GM18519 (cell line): ENCODE measurements around the gene RBMS1.

Source experiments
- ATAC-seq: cut with Tn5 transposase; IDR thresholded peaks from one replicate; pipeline ENCODE4 v1.9.1; 2021; ENCODE audit warnings: mild to moderate bottlenecking, moderate library complexity; ENCODE audit not compliant: unreplicated experiment, low FRiP score

Gene RBMS1

GRCh38 chr2:160267022-160267421 is 226.6 kb downstream of the RBMS1 start:
- no peak for ATAC-seq

- ATAC-seq = no peak
Observed at GRCh38 chr2:160266037-160266551, 227.5 kb downstream of the RBMS1 start.

- ATAC-seq = no peak
Observed at GRCh38 chr2:160264308-160264707, 229.3 kb downstream of the RBMS1 start.

- ATAC-seq = no peak
Observed at GRCh38 chr2:160261732-160262131, 231.9 kb downstream of the RBMS1 start.

GRCh38 chr2:160258492-160258805 is 235.2 kb downstream of the RBMS1 start:
- no peak for ATAC-seq

- no peak for ATAC-seq
Observed at GRCh38 chr2:160257743-160258491, 235.7 kb downstream of the RBMS1 start.

- ATAC-seq = no peak
Observed at GRCh38 chr2:160257041-160257742, 236.4 kb downstream of the RBMS1 start.

GRCh38 chr2:160256507-160256906 is 237.1 kb downstream of the RBMS1 start:
- no peak for ATAC-seq

- ATAC-seq = no peak
Observed at GRCh38 chr2:160255408-160255807, 238.2 kb downstream of the RBMS1 start.

GRCh38 chr2:160254189-160254762 is 239.3 kb downstream of the RBMS1 start:
- no peak for ATAC-seq

- no peak for ATAC-seq
Observed at GRCh38 chr2:160253440-160254188, 240.0 kb downstream of the RBMS1 start.

- ATAC-seq = no peak
Observed at GRCh38 chr2:160252900-160253299, 240.7 kb downstream of the RBMS1 start.

GRCh38 chr2:160252278-160252887 is 241.2 kb downstream of the RBMS1 start:
- ATAC-seq = no peak

- no peak for ATAC-seq
Observed at GRCh38 chr2:160251569-160251968, 242.0 kb downstream of the RBMS1 start.

GRCh38 chr2:160249876-160250275 is 243.7 kb downstream of the RBMS1 start:
- no peak for ATAC-seq

- ATAC-seq = no peak
Observed at GRCh38 chr2:160247296-160248035, 246.1 kb downstream of the RBMS1 start.

GRCh38 chr2:160246356-160246755 is 247.3 kb downstream of the RBMS1 start:
- no peak for ATAC-seq

- no peak for ATAC-seq
Observed at GRCh38 chr2:160245614-160246155, 247.9 kb downstream of the RBMS1 start.

- ATAC-seq = no peak
Observed at GRCh38 chr2:160242893-160243564, 250.6 kb downstream of the RBMS1 start.
